WTC11 (cell line): ENCODE results near the gene IGHMBP2. TPM values are rescaled to one million over a fixed set of nuclear protein-coding genes. Genes with fewer than 3 reads are reported as not detected.

Experiments
- total RNA-seq: library from RNA; stranded (reverse); gene quantifications from 3 replicates; pipeline ENCODE4 v1.2.3, GENCODE V29; 2021

Gene IGHMBP2
- total RNA-seq, 1 experiment from 2014 or later = 22.5 TPM

Other genes with a start within 250 kb of the IGHMBP2 start
- gene GAL, start 219.3 kb upstream of the IGHMBP2 start, total RNA-seq = 102 to 110 TPM (median 108 TPM) in 3 replicates
- 78.8 to 91.9 TPM (median 85.6 TPM) in 3 replicates for gene TESMIN, start 152.4 kb upstream of the IGHMBP2 start, total RNA-seq
- 18.4 to 28.1 TPM (median 20.3 TPM) in 3 replicates for gene CPT1A, start 62.0 kb upstream of the IGHMBP2 start, total RNA-seq
- gene MRPL21, start 59 bp upstream of the IGHMBP2 start, total RNA-seq = 80.1 to 83.6 TPM (median 82.3 TPM) in 3 replicates
- not detected in 3 replicates for gene MRGPRD, start 77.1 kb downstream of the IGHMBP2 start, total RNA-seq
- 3.8 to 6.5 TPM (median 5.5 TPM) in 3 replicates for gene MRGPRF, start 109.4 kb downstream of the IGHMBP2 start, total RNA-seq
- 20.2 to 24.6 TPM (median 22.0 TPM) in 3 replicates for gene TPCN2, start 145.0 kb downstream of the IGHMBP2 start, total RNA-seq